HG02852 (cell line): ENCODE data around the gene ZNF30.
"Not testable (repeated sequence)": the region's sequence is repeated elsewhere in the genome, so short reads cannot be mapped to it uniquely, and the experiment has no call there.

Source experiments
- ATAC-seq: cut with Tn5 transposase; IDR thresholded peaks from one replicate; pipeline ENCODE4 v1.9.1; 2021; ENCODE audit warnings: mild to moderate bottlenecking, moderate library complexity; ENCODE audit not compliant: unreplicated experiment

ZNF30 gene

GRCh38 chr19:34985249-34986022 is 58.7 kb downstream of the ZNF30 start:
- ATAC-seq, result no peak

DNA sequence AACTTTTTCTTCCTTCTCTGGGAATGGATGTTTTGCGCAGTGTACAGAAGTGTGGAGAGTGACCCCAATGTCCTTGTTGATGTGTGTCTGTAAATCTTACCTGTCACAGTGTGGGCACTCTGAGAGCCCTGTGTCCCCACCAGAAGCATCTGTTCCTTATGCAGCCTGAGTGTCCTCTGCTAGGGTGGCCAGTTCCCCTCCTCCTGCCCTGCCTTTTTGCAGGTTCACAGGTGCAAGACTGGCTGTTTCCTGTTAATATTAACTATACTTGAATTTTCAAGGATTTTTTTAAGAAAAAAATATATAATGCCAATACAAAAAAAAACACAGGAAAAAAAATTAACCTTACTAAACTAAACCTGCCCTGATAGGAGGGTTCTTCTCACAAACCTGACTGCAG is 61.4 kb downstream of the ZNF30 start:
- ATAC-seq, result no peak

GRCh38 chr19:34989298-34989697 is 62.6 kb downstream of the ZNF30 start:
- no peak for ATAC-seq

- ATAC-seq, result no peak
These were observed 64.0 kb downstream of the ZNF30 start for GRCh38 chr19:34990578-34991192.

- ATAC-seq, result no peak
These were observed 65.0 kb downstream of the ZNF30 start for GRCh38 chr19:34991542-34992333.

DNA sequence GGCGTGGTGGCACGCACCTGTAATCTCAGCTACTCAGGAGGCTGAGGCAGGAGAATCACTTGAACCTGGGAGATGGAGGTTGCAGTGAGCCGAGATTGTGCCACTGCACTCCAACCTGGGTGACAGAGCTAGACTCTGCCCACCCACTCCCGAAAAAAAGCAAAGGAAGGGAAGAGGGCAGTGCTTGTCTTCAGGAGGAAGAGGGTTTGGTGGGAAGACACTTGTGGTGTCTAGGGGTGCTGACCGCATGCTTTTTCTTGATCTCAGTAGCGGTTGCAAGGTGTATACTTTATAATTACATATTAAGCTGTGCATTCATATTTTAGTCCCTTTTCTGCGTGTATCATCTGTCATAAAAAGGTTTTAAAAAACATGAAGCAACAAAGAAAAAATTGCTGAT is 65.9 kb downstream of the ZNF30 start:
- not testable (repeated sequence) for ATAC-seq

DNA sequence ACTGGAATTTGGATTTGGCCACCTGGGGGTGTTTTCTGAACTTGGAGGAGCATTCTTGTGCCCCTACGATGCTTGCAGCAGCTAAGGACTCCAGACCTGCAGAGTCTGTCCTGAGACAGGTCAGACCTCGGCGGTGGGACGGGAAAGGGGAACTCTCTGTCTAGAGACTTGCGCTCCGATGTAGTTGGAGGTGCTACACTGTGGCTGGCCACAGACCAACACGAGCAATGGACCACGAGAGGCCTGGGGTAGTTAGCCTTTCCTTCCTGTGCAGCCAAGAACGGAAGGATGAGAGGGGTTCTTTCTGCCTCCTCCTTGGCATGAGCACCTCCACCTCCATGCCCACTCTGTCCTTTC is 67.6 kb downstream of the ZNF30 start:
- no peak for ATAC-seq
